Fibroblast of the aortic adventitia (primary cell): Measurements from ENCODE around the gene TCF4. TPM values are rescaled to one million over a fixed set of nuclear protein-coding genes. Genes with fewer than 3 reads are reported as not detected.

ENCODE experiments used
- DNase-seq: peaks from one replicate; pipeline ENCODE4 v3.0.0-alpha.2; 2010; ENCODE audit warnings: low read depth
- H3K4me3 ChIP-seq: 2 replicates; pipeline ENCODE4 v1.5.1; 2011; ENCODE audit warnings: low read depth, mild to moderate bottlenecking, control low read depth, low read length, moderate library complexity
- total RNA-seq: library from RNA; depleted of rRNA; stranded (reverse); fragments of >200 nt; gene quantifications from 2 replicates; pipeline ENCODE4 v1.2.3, GENCODE V29; 2012; ENCODE audit warnings: low replicate concordance
- TF ChIP-seq, protein P1 (sequence below): IDR thresholded peaks from 2 replicates; pipeline ENCODE4 v1.5.1; 2011; ENCODE audit warnings: mild to moderate bottlenecking, low read length, control low read depth, inconsistent platforms; ENCODE audit not compliant: insufficient read depth

TCF4 gene
- total RNA-seq, 1 donor, result 105 TPM

DNA sequence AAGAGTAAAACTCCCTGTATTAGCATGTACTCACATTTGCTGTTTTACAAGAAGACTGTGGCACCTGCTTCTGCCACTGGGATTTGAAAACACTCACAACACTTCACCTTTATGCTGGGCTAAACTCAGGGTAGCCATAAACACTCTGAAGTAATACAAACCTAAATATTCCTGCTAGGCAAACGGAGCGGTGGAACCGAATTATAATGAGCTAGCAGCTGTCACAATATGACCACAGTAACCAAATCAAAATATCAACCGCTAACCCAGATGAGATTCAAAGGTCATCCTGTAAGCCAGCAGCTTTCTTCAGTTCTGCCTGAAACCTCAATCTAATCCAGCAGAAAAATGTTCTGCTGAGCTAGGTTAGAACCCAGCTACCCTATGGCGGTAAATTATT, 132.1 kb downstream of the TCF4 start:
- H3K4me3 ChIP-seq, result no peak overlapping the region
- TF ChIP-seq, protein P1, sequence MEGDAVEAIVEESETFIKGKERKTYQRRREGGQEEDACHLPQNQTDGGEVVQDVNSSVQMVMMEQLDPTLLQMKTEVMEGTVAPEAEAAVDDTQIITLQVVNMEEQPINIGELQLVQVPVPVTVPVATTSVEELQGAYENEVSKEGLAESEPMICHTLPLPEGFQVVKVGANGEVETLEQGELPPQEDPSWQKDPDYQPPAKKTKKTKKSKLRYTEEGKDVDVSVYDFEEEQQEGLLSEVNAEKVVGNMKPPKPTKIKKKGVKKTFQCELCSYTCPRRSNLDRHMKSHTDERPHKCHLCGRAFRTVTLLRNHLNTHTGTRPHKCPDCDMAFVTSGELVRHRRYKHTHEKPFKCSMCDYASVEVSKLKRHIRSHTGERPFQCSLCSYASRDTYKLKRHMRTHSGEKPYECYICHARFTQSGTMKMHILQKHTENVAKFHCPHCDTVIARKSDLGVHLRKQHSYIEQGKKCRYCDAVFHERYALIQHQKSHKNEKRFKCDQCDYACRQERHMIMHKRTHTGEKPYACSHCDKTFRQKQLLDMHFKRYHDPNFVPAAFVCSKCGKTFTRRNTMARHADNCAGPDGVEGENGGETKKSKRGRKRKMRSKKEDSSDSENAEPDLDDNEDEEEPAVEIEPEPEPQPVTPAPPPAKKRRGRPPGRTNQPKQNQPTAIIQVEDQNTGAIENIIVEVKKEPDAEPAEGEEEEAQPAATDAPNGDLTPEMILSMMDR, result no peak
- DNase-seq, result no peak

DNA sequence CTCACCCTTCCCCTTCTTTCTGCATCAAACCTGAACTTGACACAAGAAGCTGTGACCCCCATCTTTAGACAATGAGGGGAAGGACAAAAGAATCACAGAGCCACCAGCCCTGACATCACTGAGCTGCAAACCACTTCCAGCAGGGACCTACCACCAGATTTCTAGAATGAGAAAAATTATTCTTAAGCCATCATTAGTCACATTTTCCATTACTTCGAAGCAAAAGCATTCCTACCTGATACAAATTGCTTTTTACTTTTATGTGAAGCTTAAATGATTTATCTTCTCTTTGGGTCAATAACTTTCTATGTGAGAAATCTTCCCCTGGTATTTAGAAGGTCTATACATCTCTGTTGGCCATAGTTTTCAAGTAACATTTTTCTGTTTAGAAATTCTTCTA, 134.8 kb downstream of the TCF4 start:
- DNase-seq, result no peak
- no peak overlapping the region for H3K4me3 ChIP-seq
- TF ChIP-seq, protein P1, result no peak

DNA sequence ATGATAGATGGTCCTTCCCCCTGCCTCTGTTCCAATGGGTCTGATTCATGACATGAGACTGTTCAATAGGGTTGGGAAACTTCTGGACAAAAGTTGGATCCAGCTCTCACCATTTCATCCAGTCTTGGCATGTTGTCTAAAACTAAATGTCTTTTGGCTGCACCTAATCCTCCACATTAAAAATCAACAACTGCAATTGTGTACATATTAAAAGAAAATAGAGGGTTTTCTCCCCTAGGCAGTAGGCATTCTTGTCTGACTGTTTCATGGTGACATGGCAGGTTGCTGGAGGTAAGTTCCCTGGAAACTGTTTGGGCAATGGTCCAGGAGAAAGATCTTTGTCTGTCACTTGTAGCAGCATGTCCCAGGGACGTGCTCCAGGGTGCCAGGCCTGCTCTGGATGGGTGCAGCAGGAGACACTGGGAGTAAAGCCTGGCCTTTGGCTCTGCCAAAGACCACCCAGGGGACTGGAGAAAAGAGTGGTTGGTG, 135.8 kb downstream of the TCF4 start:
- peak; percentile 65 for DNase-seq
- H3K4me3 ChIP-seq, result no peak overlapping the region
- TF ChIP-seq, protein P1, result no peak

DNA sequence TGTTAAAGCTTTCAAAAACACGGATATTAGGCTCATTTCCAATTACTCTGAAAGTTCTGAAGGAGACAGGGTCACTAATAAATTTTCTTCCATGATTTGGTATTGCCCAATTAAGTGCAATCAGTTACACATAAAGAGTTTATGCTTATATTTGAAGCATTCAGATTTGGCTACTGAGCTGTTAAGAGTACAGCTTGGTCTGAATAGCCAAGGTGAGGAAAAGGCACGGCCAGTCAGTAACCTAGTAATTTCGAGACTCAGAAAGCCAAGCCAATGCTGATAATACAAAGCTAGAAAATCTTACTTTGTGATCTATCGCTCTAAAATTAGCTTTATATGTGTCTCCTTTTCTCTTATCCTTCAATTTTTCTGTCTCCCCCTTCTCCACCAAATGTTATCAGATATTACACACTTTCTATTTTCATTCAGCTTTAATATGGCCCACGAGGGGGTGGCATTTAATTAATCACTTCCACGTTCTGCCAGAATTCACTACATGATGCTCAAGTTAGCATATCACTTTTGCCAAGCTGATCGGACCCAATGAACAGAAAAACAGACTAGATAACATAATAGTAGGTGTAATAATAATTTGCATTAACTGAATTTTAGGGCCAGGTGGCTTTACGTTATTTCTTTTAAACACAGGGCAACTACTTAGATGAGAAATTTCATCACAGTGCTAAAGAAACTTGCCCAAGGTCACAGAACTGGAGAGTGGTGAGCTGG, 138.4 kb downstream of the TCF4 start:
- no peak for DNase-seq
- no peak overlapping the region for H3K4me3 ChIP-seq
- TF ChIP-seq, protein P1, result no peak

DNA sequence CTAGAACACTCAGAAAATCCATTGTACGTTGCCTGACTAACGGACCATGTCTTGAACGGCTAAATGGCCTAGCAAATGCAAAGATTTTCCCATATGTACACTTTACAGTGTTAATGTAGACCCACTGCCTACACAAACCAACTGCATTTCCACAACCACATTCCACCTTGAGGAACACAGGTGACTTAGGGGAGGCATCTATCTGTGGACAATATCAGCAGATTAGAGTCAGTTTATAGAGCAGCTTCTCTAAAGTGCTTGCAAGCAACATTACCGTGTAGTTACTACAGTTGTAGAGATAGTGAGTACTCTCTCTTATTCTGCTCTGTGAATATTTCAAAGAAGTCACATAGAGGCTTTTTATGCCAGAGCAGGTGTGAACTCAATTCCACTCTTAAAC, 139.6 kb downstream of the TCF4 start:
- TF ChIP-seq, protein P1, result no peak
- H3K4me3 ChIP-seq, result no peak overlapping the region
- DNase-seq, result no peak

DNA sequence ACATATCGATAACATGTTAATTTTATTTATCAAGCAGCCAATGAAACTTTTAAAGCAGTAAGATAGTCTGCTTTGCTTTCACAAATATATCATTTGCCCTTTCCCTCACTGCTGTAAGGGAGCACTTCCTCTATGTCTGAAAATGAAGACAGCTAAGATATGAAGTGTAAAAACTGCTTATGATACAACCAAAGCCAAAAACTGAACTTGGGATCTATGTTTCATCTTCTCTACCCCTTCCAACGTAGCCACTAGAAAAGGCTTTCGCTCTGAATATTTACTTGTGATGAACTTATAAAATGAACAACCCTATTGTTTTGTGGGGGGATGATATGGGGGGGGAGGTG, 140.3 kb downstream of the TCF4 start:
- H3K4me3 ChIP-seq, result no peak overlapping the region
- no peak for DNase-seq
- TF ChIP-seq, protein P1, result no peak
